ENCODE data around the gene SLC49A3. TPM values are rescaled to one million over a fixed set of nuclear protein-coding genes. Genes with fewer than 3 reads are reported as not detected.

The SLC49A3 gene
- polyA plus RNA-seq, 3 donors = 3.7 to 6.3 (median 3.8) TPM

Other genes starting within 250 kb of the SLC49A3 start
- gene ZNF721, start 190.0 kb downstream of the SLC49A3 start, polyA plus RNA-seq (ENCODE audit: insufficient read length in 3 of 3) = 10 to 100 TPM; 37.1 to 45.6 (median 40.7) TPM
- gene PIGG, start 189.9 kb downstream of the SLC49A3 start, polyA plus RNA-seq (ENCODE audit: insufficient read length in 3 of 3) = 10 to 100 TPM; 57.6 to 86.5 (median 61.1) TPM
- under 1 TPM in 2 of 3 donors, not detected in 1; 0.04 to 0.06 TPM for gene TMEM271, start 112.9 kb downstream of the SLC49A3 start, polyA plus RNA-seq (ENCODE audit: insufficient read length in 3 of 3)
- 10 to 100 TPM; 42.4 to 51.1 (median 44.0) TPM for gene PDE6B, start 63.6 kb downstream of the SLC49A3 start, polyA plus RNA-seq (ENCODE audit: insufficient read length in 3 of 3)
- gene ATP5ME, start 14.9 kb downstream of the SLC49A3 start, polyA plus RNA-seq (ENCODE audit: insufficient read length in 3 of 3) = 100 to 1,000 TPM; 263 to 363 (median 280) TPM
- gene MYL5, start 14.6 kb downstream of the SLC49A3 start, polyA plus RNA-seq (ENCODE audit: insufficient read length in 3 of 3) = 10 to 100 TPM; 17.9 to 22.9 (median 21.7) TPM
- gene PCGF3, start 16.7 kb upstream of the SLC49A3 start, polyA plus RNA-seq (ENCODE audit: insufficient read length in 3 of 3) = 100 to 1,000 TPM in 1 of 3 donors, 10 to 100 TPM in 2; 67.4 to 102 (median 68.2) TPM
- gene CPLX1, start 137.0 kb upstream of the SLC49A3 start, polyA plus RNA-seq (ENCODE audit: insufficient read length in 3 of 3) = 1 to 10 TPM; 1.2 to 4.0 (median 3.2) TPM
- gene GAK, start 243.2 kb upstream of the SLC49A3 start, polyA plus RNA-seq (ENCODE audit: insufficient read length in 3 of 3) = 10 to 100 TPM; 52.5 to 87.8 (median 68.3) TPM
- 10 to 100 TPM; 20.6 to 29.6 (median 26.3) TPM for gene TMEM175, start 243.3 kb upstream of the SLC49A3 start, polyA plus RNA-seq (ENCODE audit: insufficient read length in 3 of 3)